GM18951 (cell line): ENCODE data around the gene FDPS.

ENCODE experiments used
- POLR2A ChIP-seq: IDR thresholded peaks from 4 replicates; pipeline ENCODE4 v1.6.1; 2011; ENCODE audit warnings: mild to moderate bottlenecking; ENCODE audit not compliant: insufficient read length, insufficient read depth; ENCODE audit errors: extremely low read depth
- in situ Hi-C: fragments of 300-500 bp; cut with MboI; formaldehyde crosslinking; loops from one replicate; pipeline ENCODE4 v1.12.0; 2022; ENCODE audit warnings: low sequenced_read_pairs, mixed read lengths, inconsistent platforms; ENCODE audit not compliant: unreplicated experiment

The FDPS gene

GRCh38 chr1:155294520-155295182 lies 14.0 kb upstream of the FDPS start:
- no peak for TF ChIP-seq POLR2A
- in situ Hi-C loops = no loop called here

GRCh38 chr1:155295183-155295941 lies 13.3 kb upstream of the FDPS start:
- TF ChIP-seq POLR2A = no peak

GRCh38 chr1:155295942-155296267 lies 12.8 kb upstream of the FDPS start:
- no peak for TF ChIP-seq POLR2A
- in situ Hi-C loops = no loop called here

More at GRCh38 chr1:155295183-155295941, 13.3 kb upstream of the FDPS start:
- in situ Hi-C loops = no loop called here

- TF ChIP-seq POLR2A = no peak
- in situ Hi-C loops = no loop called here
Observed at GRCh38 chr1:155296661-155297060, 12.0 kb upstream of the FDPS start.

GRCh38 chr1:155297384-155297783 lies 11.3 kb upstream of the FDPS start:
- in situ Hi-C loops = no loop called here
- no peak for TF ChIP-seq POLR2A

- in situ Hi-C loops = no loop called here
Observed at GRCh38 chr1:155300024-155300423, 8.6 kb upstream of the FDPS start.

GRCh38 chr1:155300553-155301329 lies 7.9 kb upstream of the FDPS start:
- no peak for TF ChIP-seq POLR2A
- in situ Hi-C loops = no loop called here

More at GRCh38 chr1:155300024-155300423, 8.6 kb upstream of the FDPS start:
- no peak for TF ChIP-seq POLR2A

- TF ChIP-seq POLR2A = no peak
- in situ Hi-C loops = no loop called here
Observed at GRCh38 chr1:155301342-155301841, 7.3 kb upstream of the FDPS start, which contains the start of gene PKLR. Gene PKLR, minus strand, starts transcription at chr1:155301438. Its CDS starts 43 bp downstream, at chr1:155301395.

GRCh38 chr1:155304558-155305063 lies 4.1 kb upstream of the FDPS start:
- in situ Hi-C loops = no loop called here
- peak; percentile 65 for TF ChIP-seq POLR2A

- no peak for TF ChIP-seq POLR2A
Observed at GRCh38 chr1:155305881-155306391, 2.7 kb upstream of the FDPS start.

GRCh38 chr1:155307247-155307740 lies 1.4 kb upstream of the FDPS start:
- TF ChIP-seq POLR2A = no peak
- in situ Hi-C loops = no loop called here

More at GRCh38 chr1:155305881-155306391, 2.7 kb upstream of the FDPS start:
- in situ Hi-C loops = no loop called here

- TF ChIP-seq POLR2A = peak; percentile 24
- in situ Hi-C loops = no loop called here
Observed at GRCh38 chr1:155309423-155310021, 856 bp downstream of the FDPS start.
